ENCODE results near the gene C2CD3.

C2CD3 gene

GRCh38 chr11:74015919-74016684 is 154.7 kb downstream of the C2CD3 start:
- TF ChIP-seq, protein P1, sequence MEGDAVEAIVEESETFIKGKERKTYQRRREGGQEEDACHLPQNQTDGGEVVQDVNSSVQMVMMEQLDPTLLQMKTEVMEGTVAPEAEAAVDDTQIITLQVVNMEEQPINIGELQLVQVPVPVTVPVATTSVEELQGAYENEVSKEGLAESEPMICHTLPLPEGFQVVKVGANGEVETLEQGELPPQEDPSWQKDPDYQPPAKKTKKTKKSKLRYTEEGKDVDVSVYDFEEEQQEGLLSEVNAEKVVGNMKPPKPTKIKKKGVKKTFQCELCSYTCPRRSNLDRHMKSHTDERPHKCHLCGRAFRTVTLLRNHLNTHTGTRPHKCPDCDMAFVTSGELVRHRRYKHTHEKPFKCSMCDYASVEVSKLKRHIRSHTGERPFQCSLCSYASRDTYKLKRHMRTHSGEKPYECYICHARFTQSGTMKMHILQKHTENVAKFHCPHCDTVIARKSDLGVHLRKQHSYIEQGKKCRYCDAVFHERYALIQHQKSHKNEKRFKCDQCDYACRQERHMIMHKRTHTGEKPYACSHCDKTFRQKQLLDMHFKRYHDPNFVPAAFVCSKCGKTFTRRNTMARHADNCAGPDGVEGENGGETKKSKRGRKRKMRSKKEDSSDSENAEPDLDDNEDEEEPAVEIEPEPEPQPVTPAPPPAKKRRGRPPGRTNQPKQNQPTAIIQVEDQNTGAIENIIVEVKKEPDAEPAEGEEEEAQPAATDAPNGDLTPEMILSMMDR (IDR thresholded peaks at IDR 0.05), result no peak

GRCh38 chr11:74014880-74015279 is 155.9 kb downstream of the C2CD3 start:
- TF ChIP-seq, protein P1 (IDR thresholded peaks at IDR 0.05), result no peak

DNA sequence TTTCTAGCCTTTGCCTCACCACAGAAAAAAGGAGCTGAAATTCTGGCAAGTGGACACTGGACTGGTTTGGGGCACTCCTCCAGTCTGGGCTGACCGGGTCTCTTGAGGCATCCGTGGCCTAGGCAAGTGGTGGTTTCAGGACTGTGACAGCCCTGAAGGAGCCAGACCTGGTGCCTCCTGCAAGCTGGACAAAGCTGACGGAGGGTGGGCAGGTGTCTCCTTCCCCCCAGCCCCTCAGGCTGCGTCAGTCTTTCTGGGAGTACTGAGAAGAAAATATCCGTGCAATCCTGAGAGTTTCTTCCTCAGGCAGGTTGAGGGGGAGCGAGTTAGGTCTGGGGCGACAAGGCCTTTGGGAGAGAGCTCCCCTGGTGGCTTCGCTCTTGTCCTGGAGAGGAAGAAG is 157.7 kb downstream of the C2CD3 start:
- TF ChIP-seq, protein P1 (IDR thresholded peaks at IDR 0.05), result no peak

GRCh38 chr11:74012074-74012809 is 158.6 kb downstream of the C2CD3 start:
- TF ChIP-seq, protein P1 (IDR thresholded peaks at IDR 0.05), result no peak

DNA sequence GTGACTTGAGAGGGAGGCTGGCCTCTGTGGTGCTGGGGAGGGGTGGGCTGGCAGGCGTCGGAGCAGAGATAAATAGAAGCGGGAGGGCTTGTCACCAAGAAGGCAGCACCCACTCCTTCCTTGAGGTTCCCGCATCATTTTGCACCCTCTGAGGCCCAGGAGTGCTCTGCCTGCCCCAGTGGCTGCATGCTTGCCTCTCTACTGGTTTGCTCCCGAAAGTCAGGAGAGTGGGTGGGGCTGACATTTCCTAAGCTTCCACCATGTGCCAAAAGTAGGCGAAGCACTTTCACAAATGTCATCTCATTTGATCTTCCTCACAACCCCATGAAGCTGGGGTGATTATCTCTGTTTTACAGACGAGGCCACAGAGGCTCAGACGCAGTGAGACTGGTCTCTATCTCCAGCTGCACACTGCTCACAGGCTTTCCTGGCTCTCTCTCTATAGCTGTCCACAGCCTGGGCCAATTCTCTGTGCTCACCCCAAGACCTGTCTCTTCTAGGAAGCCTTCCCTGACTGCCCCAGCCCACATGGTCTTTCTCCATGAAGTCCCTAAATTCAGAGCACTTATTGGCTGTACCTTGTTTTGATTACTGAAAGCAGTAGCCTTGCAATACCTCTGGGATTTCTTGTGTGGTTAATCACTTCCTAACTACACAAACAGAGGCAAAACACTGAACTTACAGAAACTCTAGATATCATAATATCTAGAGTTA is 159.3 kb downstream of the C2CD3 start:
- TF ChIP-seq, protein P1 (IDR thresholded peaks at IDR 0.05), result no peak

DNA sequence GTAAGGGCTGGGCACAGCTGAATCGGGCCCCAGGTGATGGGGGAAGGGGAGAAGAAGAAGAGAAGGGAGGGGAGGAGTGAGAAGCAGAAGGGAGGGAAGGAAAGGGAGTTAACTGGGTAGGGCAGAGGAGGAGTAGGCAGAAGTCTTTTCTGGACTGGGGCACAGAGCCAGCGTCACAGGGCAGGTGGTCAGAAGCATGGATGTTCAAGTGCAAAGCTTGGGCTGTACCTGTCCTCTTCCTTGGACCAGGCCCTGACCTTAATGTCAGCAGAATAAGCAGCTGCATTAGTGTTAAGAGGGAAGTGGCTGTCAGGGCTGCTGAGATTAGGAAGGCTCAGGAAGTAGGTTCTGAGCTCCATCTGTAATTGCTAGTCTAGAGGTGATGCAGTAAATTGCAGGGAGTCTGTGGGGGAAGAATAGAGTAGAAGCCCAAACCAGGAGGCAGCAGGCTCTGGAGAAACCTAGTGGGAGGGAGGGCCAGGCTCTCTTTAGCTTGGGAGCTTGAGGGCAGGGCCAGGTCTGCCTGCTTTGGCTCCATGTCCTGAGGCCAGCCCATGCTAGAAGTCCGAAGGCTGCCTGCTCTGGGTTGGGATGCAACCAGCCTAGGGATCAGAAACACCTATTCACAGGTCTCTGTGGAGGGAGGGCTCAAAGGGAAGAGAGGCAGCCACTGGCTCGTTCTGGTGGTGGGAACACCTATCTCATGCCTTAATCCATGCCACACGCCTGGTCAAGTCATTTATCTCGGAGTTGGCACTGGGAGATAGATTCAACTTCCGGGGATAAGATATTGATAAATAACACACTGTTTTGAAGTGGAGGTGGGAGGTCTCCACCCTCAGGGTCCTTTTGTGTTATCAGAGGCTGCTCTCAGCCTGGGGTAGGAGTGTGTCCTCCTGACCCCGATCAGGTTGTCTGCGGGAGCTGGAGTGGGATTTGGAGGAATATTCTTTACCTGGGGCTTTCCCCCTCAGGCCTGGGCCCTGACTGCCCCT is 160.2 kb downstream of the C2CD3 start:
- TF ChIP-seq, protein P1 (IDR thresholded peaks at IDR 0.05), result no peak

All from LNCAP (cell line).